Neural cell (in vitro differentiated cells): ENCODE data around the gene UQCRC1. TPM values are rescaled to one million over a fixed set of nuclear protein-coding genes. Genes with fewer than 3 reads are reported as not detected.

Source experiments
- H2AFZ ChIP-seq: fragments of 200-600, 300-800 bp; sonication (generic), shearing (Covaris generic); 2 replicates; pipeline ENCODE4 v1.6.0; 2014; ENCODE audit warnings: low read depth, mild to moderate bottlenecking, antibody characterized with exemption, low read length, moderate library complexity
- H3F3A ChIP-seq: fragments of 200-600 bp; shearing (Covaris generic); 2 replicates; pipeline ENCODE4 v1.6.1; 2016; ENCODE audit warnings: mild to moderate bottlenecking, moderate library complexity, mixed read lengths, antibody characterized with exemption, low read length; ENCODE audit not compliant: insufficient read depth, poor library complexity, severe bottlenecking
- H3K27ac ChIP-seq: fragments of 200-600, 300-800 bp; sonication (generic), shearing (Covaris generic); 2 replicates; pipeline ENCODE4 v1.5.1; 2014; ENCODE audit warnings: mild to moderate bottlenecking, low read length, moderate library complexity
- H3K27me3 ChIP-seq: fragments of 300-800, 200-600 bp; sonication (generic), shearing (Covaris generic); 2 replicates; pipeline ENCODE4 v1.6.0; 2014; ENCODE audit warnings: mild to moderate bottlenecking, low read depth, low read length, moderate library complexity; ENCODE audit not compliant: insufficient read depth
- H3K36me3 ChIP-seq: fragments of 300-800, 200-600 bp; sonication (generic), shearing (Covaris generic); 2 replicates; pipeline ENCODE4 v1.5.1; 2014; ENCODE audit warnings: mild to moderate bottlenecking, antibody characterized with exemption, low read length, moderate library complexity; ENCODE audit not compliant: insufficient read depth
- H3K4me2 ChIP-seq: fragments of 300-800, 200-600 bp; sonication (generic), shearing (Covaris generic); 2 replicates; pipeline ENCODE4 v1.6.0; 2014; ENCODE audit warnings: mild to moderate bottlenecking, low read length
- H3K4me3 ChIP-seq: fragments of 300-800, 200-600 bp; sonication (generic), shearing (Covaris generic); 2 replicates; pipeline ENCODE4 v1.5.1; 2014; ENCODE audit warnings: mild to moderate bottlenecking, low read length, moderate library complexity
- H3K79me2 ChIP-seq: fragments of 200-600 bp; shearing (Covaris generic); replicated peaks from 2 replicates; pipeline ENCODE4 v1.6.0; 2014; ENCODE audit warnings: mild to moderate bottlenecking, low read length, moderate library complexity; ENCODE audit not compliant: insufficient read depth
- H3K9ac ChIP-seq: fragments of 300-800, 200-600 bp; sonication (generic), shearing (Covaris generic); 2 replicates; pipeline ENCODE4 v1.6.1; 2016; ENCODE audit warnings: mild to moderate bottlenecking, low read length, mixed read lengths
- H3K9me2 ChIP-seq: fragments of 200-600 bp; shearing (Covaris generic); 2 replicates; pipeline ENCODE4 v1.6.1; 2016; ENCODE audit warnings: mild to moderate bottlenecking, low read length, mixed read lengths; ENCODE audit not compliant: insufficient read depth
- H3K9me3 ChIP-seq: fragments of 200-600, 300-800 bp; sonication (generic), shearing (Covaris generic); 2 replicates; pipeline ENCODE4 v1.6.1; 2016; ENCODE audit warnings: mild to moderate bottlenecking, mixed run types, low read length, moderate library complexity, mixed read lengths
- H4K20me1 ChIP-seq: fragments of 200-600 bp; shearing (Covaris generic); 2 replicates; pipeline ENCODE4 v1.6.1; 2016; ENCODE audit warnings: mild to moderate bottlenecking, mixed run types; ENCODE audit not compliant: insufficient read depth
- EP300 ChIP-seq: fragments of 450-650 bp; conservative IDR thresholded peaks from 2 replicates; pipeline ENCODE4 v1.6.1; 2014; ENCODE audit warnings: antibody characterized with exemption, mild to moderate bottlenecking, moderate library complexity; ENCODE audit not compliant: poor library complexity, severe bottlenecking
- EZH2 ChIP-seq: fragments of 200-600, 300-800 bp; shearing (Covaris generic), sonication (generic); IDR thresholded peaks from 2 replicates; pipeline ENCODE4 v1.6.1; 2014; ENCODE audit warnings: antibody characterized with exemption, low read length, borderline replicate concordance, mild to moderate bottlenecking; ENCODE audit not compliant: insufficient read depth, poor library complexity, severe bottlenecking
- MXI1 ChIP-seq: fragments of 450-650 bp; conservative IDR thresholded peaks from 2 replicates; pipeline ENCODE4 v1.6.1; 2014; ENCODE audit warnings: antibody characterized with exemption, mild to moderate bottlenecking; ENCODE audit not compliant: poor library complexity, severe bottlenecking
- POLR2AphosphoS5 ChIP-seq: IDR thresholded peaks from 2 replicates; pipeline ENCODE4 v1.6.1; 2012
- RAD21 ChIP-seq: fragments of 450-650 bp; conservative IDR thresholded peaks from 2 replicates; pipeline ENCODE4 v1.6.1; 2014; ENCODE audit warnings: antibody characterized with exemption, mild to moderate bottlenecking, moderate library complexity
- SMC3 ChIP-seq: fragments of 450-650 bp; conservative IDR thresholded peaks from 2 replicates; pipeline ENCODE4 v1.6.1; 2014; ENCODE audit warnings: antibody characterized with exemption, mild to moderate bottlenecking, moderate library complexity; ENCODE audit not compliant: poor library complexity
- TAF1 ChIP-seq: IDR thresholded peaks from 2 replicates; pipeline ENCODE4 v1.6.1; 2012; ENCODE audit warnings: low read depth
- polyA plus RNA-seq: library from polyadenylated mRNA; depleted of rRNA; stranded (reverse); fragments of >200 nt; gene quantifications from 2 replicates; pipeline ENCODE4 v1.2.3, GENCODE V29; 2014
- TF ChIP-seq, protein P1 (sequence below): IDR thresholded peaks from 2 replicates; pipeline ENCODE4 v1.6.1; 2012; ENCODE audit warnings: borderline replicate concordance
- TF ChIP-seq, protein P2 (sequence below): fragments of 450-650 bp; IDR thresholded peaks from 2 replicates; pipeline ENCODE4 v1.5.1; 2014; ENCODE audit warnings: antibody characterized with exemption, mild to moderate bottlenecking, moderate library complexity; ENCODE audit not compliant: poor library complexity, severe bottlenecking

UQCRC1 gene
- polyA plus RNA-seq, 1 donor from 2014 or later = 333 TPM

- no peak overlapping the region for H3K9ac ChIP-seq
- H3K9me3 ChIP-seq = peaks cover 23% of the 10 kb centered on the region
- H3K27ac ChIP-seq = no peak overlapping the region
- no peak overlapping the region for H3K4me2 ChIP-seq
- peak overlapping the region; percentile 13 for H3K4me3 ChIP-seq
- H3K36me3 ChIP-seq = peaks cover 38% of the 10 kb centered on the region
- H3K9me2 ChIP-seq = no peaks in the 10 kb centered on the region
- TF ChIP-seq, protein P1, sequence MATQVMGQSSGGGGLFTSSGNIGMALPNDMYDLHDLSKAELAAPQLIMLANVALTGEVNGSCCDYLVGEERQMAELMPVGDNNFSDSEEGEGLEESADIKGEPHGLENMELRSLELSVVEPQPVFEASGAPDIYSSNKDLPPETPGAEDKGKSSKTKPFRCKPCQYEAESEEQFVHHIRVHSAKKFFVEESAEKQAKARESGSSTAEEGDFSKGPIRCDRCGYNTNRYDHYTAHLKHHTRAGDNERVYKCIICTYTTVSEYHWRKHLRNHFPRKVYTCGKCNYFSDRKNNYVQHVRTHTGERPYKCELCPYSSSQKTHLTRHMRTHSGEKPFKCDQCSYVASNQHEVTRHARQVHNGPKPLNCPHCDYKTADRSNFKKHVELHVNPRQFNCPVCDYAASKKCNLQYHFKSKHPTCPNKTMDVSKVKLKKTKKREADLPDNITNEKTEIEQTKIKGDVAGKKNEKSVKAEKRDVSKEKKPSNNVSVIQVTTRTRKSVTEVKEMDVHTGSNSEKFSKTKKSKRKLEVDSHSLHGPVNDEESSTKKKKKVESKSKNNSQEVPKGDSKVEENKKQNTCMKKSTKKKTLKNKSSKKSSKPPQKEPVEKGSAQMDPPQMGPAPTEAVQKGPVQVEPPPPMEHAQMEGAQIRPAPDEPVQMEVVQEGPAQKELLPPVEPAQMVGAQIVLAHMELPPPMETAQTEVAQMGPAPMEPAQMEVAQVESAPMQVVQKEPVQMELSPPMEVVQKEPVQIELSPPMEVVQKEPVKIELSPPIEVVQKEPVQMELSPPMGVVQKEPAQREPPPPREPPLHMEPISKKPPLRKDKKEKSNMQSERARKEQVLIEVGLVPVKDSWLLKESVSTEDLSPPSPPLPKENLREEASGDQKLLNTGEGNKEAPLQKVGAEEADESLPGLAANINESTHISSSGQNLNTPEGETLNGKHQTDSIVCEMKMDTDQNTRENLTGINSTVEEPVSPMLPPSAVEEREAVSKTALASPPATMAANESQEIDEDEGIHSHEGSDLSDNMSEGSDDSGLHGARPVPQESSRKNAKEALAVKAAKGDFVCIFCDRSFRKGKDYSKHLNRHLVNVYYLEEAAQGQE = no peak
- no peak for TF ChIP-seq POLR2AphosphoS5
- TF ChIP-seq EP300 = no peak
- TF ChIP-seq MXI1 = no peak
- TF ChIP-seq SMC3 = no peak
- TF ChIP-seq EZH2 = no peak
- no peak for TF ChIP-seq RAD21
- TF ChIP-seq, protein P2, sequence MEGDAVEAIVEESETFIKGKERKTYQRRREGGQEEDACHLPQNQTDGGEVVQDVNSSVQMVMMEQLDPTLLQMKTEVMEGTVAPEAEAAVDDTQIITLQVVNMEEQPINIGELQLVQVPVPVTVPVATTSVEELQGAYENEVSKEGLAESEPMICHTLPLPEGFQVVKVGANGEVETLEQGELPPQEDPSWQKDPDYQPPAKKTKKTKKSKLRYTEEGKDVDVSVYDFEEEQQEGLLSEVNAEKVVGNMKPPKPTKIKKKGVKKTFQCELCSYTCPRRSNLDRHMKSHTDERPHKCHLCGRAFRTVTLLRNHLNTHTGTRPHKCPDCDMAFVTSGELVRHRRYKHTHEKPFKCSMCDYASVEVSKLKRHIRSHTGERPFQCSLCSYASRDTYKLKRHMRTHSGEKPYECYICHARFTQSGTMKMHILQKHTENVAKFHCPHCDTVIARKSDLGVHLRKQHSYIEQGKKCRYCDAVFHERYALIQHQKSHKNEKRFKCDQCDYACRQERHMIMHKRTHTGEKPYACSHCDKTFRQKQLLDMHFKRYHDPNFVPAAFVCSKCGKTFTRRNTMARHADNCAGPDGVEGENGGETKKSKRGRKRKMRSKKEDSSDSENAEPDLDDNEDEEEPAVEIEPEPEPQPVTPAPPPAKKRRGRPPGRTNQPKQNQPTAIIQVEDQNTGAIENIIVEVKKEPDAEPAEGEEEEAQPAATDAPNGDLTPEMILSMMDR = no peak
- TF ChIP-seq TAF1 = no peak
- H3K79me2 ChIP-seq = peaks cover 23% of the 10 kb centered on the region
- H2AFZ ChIP-seq = no peak overlapping the region
- H3K27me3 ChIP-seq = no peaks in the 10 kb centered on the region
- H4K20me1 ChIP-seq = peaks cover 8% of the 10 kb centered on the region
- no peaks in the 10 kb centered on the region for H3F3A ChIP-seq
Observed at GRCh38 chr3:48655063-48655462, 45.6 kb upstream of the UQCRC1 start.

DNA sequence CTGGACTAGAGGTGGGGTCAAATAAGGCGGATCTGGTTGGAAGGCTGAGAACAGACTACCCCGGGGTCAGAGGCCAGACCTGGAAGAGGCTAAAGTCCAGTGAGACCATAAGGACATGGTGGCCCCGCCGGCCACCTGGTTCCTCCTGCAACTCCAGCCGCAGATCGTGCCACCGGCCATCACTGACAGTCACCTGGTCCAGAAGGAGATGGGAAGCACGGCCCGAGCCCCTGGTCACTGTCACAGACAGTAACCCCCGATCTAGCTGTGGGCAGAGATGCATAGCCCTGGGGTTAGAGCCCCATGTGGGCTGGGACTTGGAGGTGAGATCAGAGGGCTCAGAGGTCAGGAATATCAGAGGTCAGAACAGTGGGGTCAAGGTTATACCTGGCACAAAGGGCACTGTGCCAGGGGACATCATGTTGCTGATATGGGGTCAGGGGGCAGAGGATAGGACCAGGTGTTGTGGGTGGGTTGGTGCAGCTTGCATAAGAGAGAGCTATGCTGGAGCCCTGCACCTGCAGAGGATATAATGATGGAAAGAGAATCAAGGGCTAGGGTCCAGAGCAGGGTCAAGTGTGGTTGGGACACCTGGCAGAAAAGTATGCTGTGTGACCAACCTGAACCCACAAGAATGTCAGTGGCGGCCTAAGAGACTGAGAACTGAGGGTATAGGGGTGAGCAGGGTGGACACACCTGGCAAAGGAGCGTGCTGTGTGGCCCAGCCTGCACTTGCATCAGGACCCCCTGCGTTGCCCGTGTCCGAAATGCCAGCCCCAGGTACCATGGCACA lies 43.7 kb upstream of the UQCRC1 start:
- Histone ChIP-seq H3K36me3 (peaks cover 20% of the 10 kb centered on the region), H3K9me2 (no peaks in the 10 kb centered on the region), H4K20me1 (peaks cover 8% of the 10 kb centered on the region), H3F3A (no peaks in the 10 kb centered on the region), H3K27me3 (no peaks in the 10 kb centered on the region), H3K79me2 (peaks cover 5% of the 10 kb centered on the region), H3K4me3 (no peak overlapping the region), H3K4me2 (no peak overlapping the region), H3K27ac (no peak overlapping the region), H3K9me3 (peaks cover 9% of the 10 kb centered on the region), H3K9ac (no peak overlapping the region), H2AFZ (no peak overlapping the region)
- TF ChIP-seq RAD21 = no peak
